ENCODE data around the gene COL1A1. TPM values are rescaled to one million over a fixed set of nuclear protein-coding genes. Genes with fewer than 3 reads are reported as not detected.

The COL1A1 gene
- total RNA-seq, 4 donors from 2014 or later, result 14.3 to 109 (median 36.6) TPM

DNA sequence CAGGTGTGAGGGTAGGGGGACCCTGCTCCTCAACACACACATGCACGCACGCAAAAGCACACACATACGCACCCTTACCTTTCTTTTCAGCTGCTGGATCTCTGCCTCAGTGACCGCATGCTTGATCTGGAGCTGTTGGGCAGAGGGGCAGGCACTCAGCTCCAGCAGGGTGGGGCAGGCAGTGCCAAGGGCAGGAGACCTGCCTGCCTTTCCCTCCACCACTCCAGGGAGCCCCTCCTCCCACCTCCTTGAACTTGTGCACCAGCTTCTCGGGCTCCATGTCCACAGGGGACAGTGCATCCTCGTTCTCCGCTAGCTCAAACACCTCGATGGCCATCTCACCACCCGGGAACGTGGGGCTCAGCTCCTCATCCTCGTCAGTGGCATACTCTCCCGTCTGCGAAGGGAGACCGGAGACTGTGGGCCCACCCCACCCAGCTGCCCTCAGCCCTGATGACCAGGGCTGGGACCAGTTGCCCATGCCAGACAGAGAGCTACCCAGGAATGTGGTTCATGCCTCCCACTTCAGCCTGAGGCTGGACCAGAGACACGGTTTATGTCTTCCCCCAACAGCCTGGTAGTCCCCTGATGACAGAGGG is 62.1 kb downstream of the COL1A1 start:
- TF ChIP-seq CTCF (IDR thresholded peaks at IDR 0.05; ENCODE audit: low read depth), result no peak

GRCh38 chr17:50137042-50137441 is 64.4 kb downstream of the COL1A1 start:
- no peak for TF ChIP-seq CTCF (IDR thresholded peaks at IDR 0.05; ENCODE audit: low read depth)

- no peak for TF ChIP-seq CTCF (IDR thresholded peaks at IDR 0.05; ENCODE audit: low read depth)
Observed at GRCh38 chr17:50136096-50136687, 65.2 kb downstream of the COL1A1 start.

DNA sequence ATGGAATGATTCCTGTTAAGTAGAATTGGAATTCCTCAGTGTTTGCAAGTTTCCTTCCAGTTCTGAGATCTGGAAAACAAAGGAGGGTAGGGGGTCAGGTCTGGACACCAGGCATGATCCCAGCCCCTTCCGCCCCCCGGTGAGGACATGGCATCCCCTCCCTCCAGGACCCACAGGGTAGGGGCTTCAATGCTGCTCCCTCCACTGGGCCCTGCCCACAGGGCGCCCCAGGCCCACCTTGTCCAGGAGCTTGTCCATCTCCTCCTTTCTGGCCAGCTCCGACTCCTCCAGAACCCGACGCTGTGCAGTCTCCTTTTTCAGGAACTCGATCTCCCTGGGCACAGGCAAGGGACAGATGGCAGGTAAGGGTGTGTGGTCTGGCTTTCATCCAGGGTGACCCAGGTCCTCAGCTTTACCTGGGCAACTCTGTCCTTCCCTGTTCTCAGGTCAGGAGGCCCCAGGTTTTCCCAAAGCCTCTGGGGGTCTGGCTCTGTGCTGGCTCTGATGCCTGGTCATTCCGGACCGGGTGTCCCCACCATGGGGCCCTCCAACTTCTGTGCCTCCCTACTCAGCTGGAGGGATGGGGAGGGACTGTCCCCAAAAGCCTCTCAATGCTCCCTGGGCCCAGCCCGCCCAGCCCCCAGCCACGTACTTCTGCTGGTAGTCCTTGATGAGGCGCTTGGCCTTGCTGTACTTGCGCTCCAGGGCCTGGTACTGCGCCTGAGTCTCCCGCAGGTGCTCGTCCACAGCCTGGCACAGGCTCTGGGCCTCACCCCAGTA is 65.9 kb downstream of the COL1A1 start:
- no peak for TF ChIP-seq CTCF (IDR thresholded peaks at IDR 0.05; ENCODE audit: low read depth)

GRCh38 chr17:50134206-50135110 is 67.0 kb downstream of the COL1A1 start:
- no peak for TF ChIP-seq CTCF (IDR thresholded peaks at IDR 0.05; ENCODE audit: low read depth)

GRCh38 chr17:50133769-50134099 is 67.7 kb downstream of the COL1A1 start:
- no peak for TF ChIP-seq CTCF (IDR thresholded peaks at IDR 0.05; ENCODE audit: low read depth)

Small RNAs within 50 kb of the gene (small RNA-seq; reads per million reads assigned to genes)
- gene SUMO2P7, result not detected

Other genes starting within 250 kb of the COL1A1 start
- 1 to 10 TPM in 1 of 4 donors, under 1 TPM in 1, not detected in 2; 0.34 to 1.3 TPM for gene DLX4, start 232.4 kb downstream of the COL1A1 start, total RNA-seq
- gene DLX3, start 206.4 kb downstream of the COL1A1 start, total RNA-seq, result under 1 TPM in 1 of 4 donors, not detected in 3; 0.34 TPM
- 10 to 100 TPM in 3 of 4 donors, 1 to 10 TPM in 1; 9.0 to 98.8 (median 19.3) TPM for gene ITGA3, start 145.5 kb downstream of the COL1A1 start, total RNA-seq
- gene PDK2, start 106.3 kb downstream of the COL1A1 start, total RNA-seq, result 100 to 1,000 TPM in 1 of 4 donors, 10 to 100 TPM in 3; 37.4 to 157 (median 43.1) TPM
- under 1 TPM in 3 of 4 donors, not detected in 1; 0.33 to 0.38 (median 0.34) TPM for gene SAMD14, start 71.5 kb downstream of the COL1A1 start, total RNA-seq
- 10 to 100 TPM; 14.0 to 29.2 (median 20.0) TPM for gene PPP1R9B, start 51.0 kb downstream of the COL1A1 start, total RNA-seq
- gene SGCA, start 35.6 kb downstream of the COL1A1 start, total RNA-seq, result 1 to 10 TPM in 1 of 4 donors, not detected in 3; 4.4 TPM
- not detected for gene TMEM92, start 72.8 kb upstream of the COL1A1 start, total RNA-seq
- gene XYLT2, start 144.5 kb upstream of the COL1A1 start, total RNA-seq, result 10 to 100 TPM in 3 of 4 donors, 1 to 10 TPM in 1; 7.2 to 28.8 (median 12.5) TPM
- 10 to 100 TPM; 42.2 to 88.7 (median 48.1) TPM for gene MRPL27, start 171.6 kb upstream of the COL1A1 start, total RNA-seq
- gene EME1, start 171.6 kb upstream of the COL1A1 start, total RNA-seq, result 1 to 10 TPM in 2 of 4 donors, under 1 TPM in 1, not detected in 1; 0.88 to 1.3 (median 1.2) TPM
- 10 to 100 TPM; 36.5 to 91.5 (median 38.2) TPM for gene LRRC59, start 195.9 kb upstream of the COL1A1 start, total RNA-seq
- gene ACSF2, start 224.6 kb upstream of the COL1A1 start, total RNA-seq, result 10 to 100 TPM; 31.3 to 63.1 (median 42.2) TPM